GM23338 (cell line): ENCODE measurements around the gene BNC2. TPM values are rescaled to one million over a fixed set of nuclear protein-coding genes. Genes with fewer than 3 reads are reported as not detected.

Experiments
- ATAC-seq: fragments of 200-7000 bp; cut with Tn5 transposase; 3 replicates; pipeline ENCODE4 v1.9.1; 2020
- DNase-seq: peaks from one replicate; pipeline ENCODE4 v3.0.0-alpha.2; 2015; ENCODE audit warnings: low spot score
- H2AFZ ChIP-seq: fragments of 200-600 bp; sonication (generic); 2 replicates; pipeline ENCODE4 v1.8.0; 2016; ENCODE audit warnings: antibody characterized with exemption, mild to moderate bottlenecking, moderate library complexity
- H3F3A ChIP-seq: fragments of 200-600 bp; sonication (generic); replicated peaks from 2 replicates; pipeline ENCODE4 v1.8.0; 2017; ENCODE audit warnings: antibody characterized with exemption, mixed run types, low read depth
- H3K27ac ChIP-seq: fragments of 200-600 bp; sonication (generic); 2 replicates; pipeline ENCODE4 v1.6.1; 2016; ENCODE audit warnings: low read depth
- H3K27me3 ChIP-seq: fragments of 200-600 bp; sonication (generic); 2 replicates; pipeline ENCODE4 v1.8.0; 2016; ENCODE audit warnings: mild to moderate bottlenecking, mixed run types, moderate library complexity; ENCODE audit not compliant: insufficient read depth
- H3K36me3 ChIP-seq: fragments of 200-600 bp; sonication (generic); 2 replicates; pipeline ENCODE4 v1.8.0; 2016; ENCODE audit warnings: mild to moderate bottlenecking; ENCODE audit not compliant: insufficient read depth
- H3K4me1 ChIP-seq: fragments of 200-600 bp; sonication (generic); 2 replicates; pipeline ENCODE4 v1.8.0; 2016; ENCODE audit warnings: mild to moderate bottlenecking, moderate library complexity; ENCODE audit not compliant: insufficient read depth
- H3K4me2 ChIP-seq: fragments of 200-600 bp; sonication (generic); 2 replicates; pipeline ENCODE4 v1.7.1; 2017; ENCODE audit warnings: mixed run types
- H3K4me3 ChIP-seq: fragments of 200-600 bp; sonication (generic); 2 replicates; pipeline ENCODE4 v1.6.1; 2016; ENCODE audit warnings: mixed run types
- H3K79me2 ChIP-seq: fragments of 200-600 bp; sonication (generic); replicated peaks from 2 replicates; pipeline ENCODE4 v1.8.0; 2017; ENCODE audit warnings: mild to moderate bottlenecking; ENCODE audit not compliant: insufficient read depth
- H3K9me2 ChIP-seq: fragments of 200-600 bp; sonication (generic); 2 replicates; pipeline ENCODE4 v1.8.0; 2017; ENCODE audit not compliant: insufficient read depth
- H4K20me1 ChIP-seq: fragments of 200-600 bp; sonication (generic); replicated peaks from 2 replicates; pipeline ENCODE4 v1.8.0; 2017; ENCODE audit warnings: mild to moderate bottlenecking; ENCODE audit not compliant: insufficient read depth
- H3K27ac Mint-ChIP-seq: 2 replicates; pipeline ENCODE4 v1.8.0; 2020; ENCODE audit warnings: inconsistent platforms, mild to moderate bottlenecking, moderate library complexity, mixed read lengths
- H3K27me3 Mint-ChIP-seq: 3 replicates; pipeline ENCODE4 v1.8.0; 2022; ENCODE audit warnings: low read depth, mild to moderate bottlenecking, moderate library complexity, mixed read lengths, inconsistent platforms; ENCODE audit not compliant: insufficient read depth, poor library complexity
- H3K36me3 Mint-ChIP-seq: 3 replicates; pipeline ENCODE4 v1.8.0; 2021; ENCODE audit warnings: low read depth, mild to moderate bottlenecking, inconsistent platforms, moderate library complexity, mixed read lengths
- H3K4me1 Mint-ChIP-seq: 3 replicates; pipeline ENCODE4 v1.8.0; 2020; ENCODE audit warnings: mild to moderate bottlenecking, inconsistent platforms, mixed read lengths
- H3K4me3 Mint-ChIP-seq: 3 replicates; pipeline ENCODE4 v1.8.0; 2021; ENCODE audit warnings: moderate library complexity, mild to moderate bottlenecking, inconsistent platforms, mixed read lengths
- H3K9me3 Mint-ChIP-seq: 3 replicates; pipeline ENCODE4 v1.8.0; 2020; ENCODE audit warnings: moderate library complexity, mild to moderate bottlenecking, inconsistent platforms, mixed read lengths
- CREB1 ChIP-seq: fragments of 250-450 bp; sonication (Bioruptor Pico); IDR thresholded peaks from 2 replicates; pipeline ENCODE4 v1.5.0; 2020; ENCODE audit warnings: low read depth, mild to moderate bottlenecking, moderate library complexity
- CTCF ChIP-seq, 2 experiments: fragments of 200-600 bp in 1 of 2; sonication (generic) in 1 of 2; conservative IDR thresholded peaks; 2 replicates each; pipeline versions ENCODE4 v1.5.1 to v1.6.1; 2016 to 2017; ENCODE audit warnings: antibody characterized with exemption in 2 of 2, low read depth in 2 of 2, mild to moderate bottlenecking in 2 of 2, moderate library complexity in 1 of 2
- EZH2 ChIP-seq: fragments of 200-600 bp; sonication (generic); IDR thresholded peaks from one replicate; pipeline ENCODE4 v1.8.0; 2017; ENCODE audit warnings: antibody characterized with exemption, mild to moderate bottlenecking, low read depth; ENCODE audit not compliant: unreplicated experiment
- EZH2phosphoT487 ChIP-seq: fragments of 200-600 bp; sonication (generic); IDR thresholded peaks from one replicate; pipeline ENCODE4 v1.8.1; 2018; ENCODE audit warnings: antibody characterized with exemption; ENCODE audit not compliant: unreplicated experiment
- JUNB ChIP-seq: IDR thresholded peaks from one replicate; pipeline ENCODE4 v1.6.1; 2016; ENCODE audit warnings: antibody characterized with exemption; ENCODE audit not compliant: unreplicated experiment
- ZNF331 ChIP-seq: fragments of 250-450 bp; sonication (Bioruptor Pico); IDR thresholded peaks from 2 replicates; pipeline ENCODE4 v1.5.0; 2020; ENCODE audit warnings: low read depth, mild to moderate bottlenecking, moderate library complexity
- polyA plus RNA-seq: library from polyadenylated mRNA; unstranded; fragments of >200 nt; fragmentation: Nextera tagmentation; extraction: Ambion mirVana; gene quantifications from 2 replicates; pipeline ENCODE4 v1.2.1, GENCODE V29; 2016
- total RNA-seq: library from RNA; depleted of rRNA; stranded (reverse); fragments of >200 nt; shearing (Covaris generic); gene quantifications from 2 replicates; pipeline ENCODE4 v1.2.3, GENCODE V29; 2014
- TF ChIP-seq, protein P1 (sequence below): fragments of 250-450 bp; sonication (Bioruptor Pico); IDR thresholded peaks from 2 replicates; pipeline ENCODE4 v1.5.0; 2020; ENCODE audit warnings: mild to moderate bottlenecking, moderate library complexity

BNC2 gene
- total and polyA plus RNA-seq, 2 experiments from 2014 or later = 12.7 to 13.2 TPM

DNA sequence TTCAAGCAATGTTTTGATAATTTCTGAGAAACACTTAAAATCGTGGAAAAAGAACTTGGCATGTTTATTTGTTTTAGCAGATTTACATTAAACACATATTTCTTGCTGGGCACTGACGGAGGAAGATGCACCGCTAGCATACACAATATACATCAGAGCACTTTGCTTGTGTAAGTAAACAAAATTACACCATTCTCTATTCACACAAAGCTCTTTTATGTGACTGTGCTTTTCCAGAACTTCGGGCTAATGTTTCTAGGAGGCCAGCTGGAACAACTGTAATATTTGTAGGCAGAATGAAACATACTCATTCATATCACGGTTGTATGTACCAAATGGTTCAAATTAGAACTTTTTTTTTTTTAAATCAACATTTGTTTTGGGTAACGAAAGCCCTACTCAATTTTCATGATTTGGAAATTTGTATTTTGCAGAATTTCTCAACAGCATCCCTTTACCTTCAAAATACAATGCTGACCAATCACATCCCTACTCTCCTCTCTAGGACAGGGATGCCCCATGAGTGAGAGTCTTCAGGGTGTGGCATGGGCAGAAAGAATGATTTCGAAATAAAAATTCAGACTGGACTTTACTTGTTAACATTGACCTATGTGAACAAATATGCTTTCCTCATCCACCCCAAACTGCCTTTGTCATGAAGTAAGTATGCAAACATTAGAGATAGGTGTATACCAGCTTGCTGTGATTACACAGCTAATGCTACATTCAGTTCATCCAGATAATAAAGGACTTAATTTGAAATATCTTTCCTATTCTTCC lies 425.1 kb downstream of the BNC2 start:
- H3K4me3 Mint-ChIP-seq = no peak overlapping the region
- no peak for DNase-seq
- TF ChIP-seq CREB1 (CRISPR knock-in tag) = no peak
- no peak for TF ChIP-seq EZH2
- H3K27ac Mint-ChIP-seq = no peak overlapping the region
- H4K20me1 ChIP-seq = no peaks in the 10 kb centered on the region
- no peaks in the 10 kb centered on the region for H3K9me3 Mint-ChIP-seq
- no peaks in the 10 kb centered on the region for H3K36me3 ChIP-seq
- H3K4me2 ChIP-seq = no peak overlapping the region
- peaks cover 6% of the 10 kb centered on the region; the same call in 1 of the 2 replicates for H3K9me2 ChIP-seq
- H2AFZ ChIP-seq = no peak overlapping the region
- no peaks in the 10 kb centered on the region for H3K27me3 Mint-ChIP-seq
- H3K4me3 ChIP-seq = no peak overlapping the region
- ATAC-seq = no peak
- H3K4me1 ChIP-seq = peaks cover 29% of the 10 kb centered on the region
- peaks cover 34% of the 10 kb centered on the region for H3K4me1 Mint-ChIP-seq
- no peaks in the 10 kb centered on the region for H3K79me2 ChIP-seq
- no peak overlapping the region for H3K27ac ChIP-seq
- no peaks in the 10 kb centered on the region for H3K36me3 Mint-ChIP-seq
- H3K27me3 ChIP-seq = no peaks in the 10 kb centered on the region
- H3F3A ChIP-seq = no peaks in the 10 kb centered on the region

DNA sequence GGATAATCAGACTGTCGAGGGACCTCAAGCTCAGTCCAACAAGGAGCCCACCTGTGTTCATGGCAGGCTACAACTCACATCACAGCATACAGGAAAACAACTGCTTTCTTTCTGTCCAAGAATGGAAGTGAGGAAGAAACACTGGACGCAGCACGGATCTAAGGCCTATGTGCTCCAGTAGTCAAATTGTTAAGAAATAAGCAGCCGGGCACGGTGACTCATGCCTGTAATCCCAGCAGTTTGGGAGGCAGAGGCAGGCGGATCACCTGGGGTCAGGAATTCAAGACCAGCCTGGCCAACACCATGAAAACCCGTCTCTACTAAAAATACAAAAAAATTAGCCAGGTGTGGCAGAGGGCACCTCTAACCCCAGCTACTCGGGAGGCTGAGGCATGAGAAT lies 427.8 kb downstream of the BNC2 start:
- H3K4me2 ChIP-seq = no peak overlapping the region
- H3K27ac ChIP-seq = no peak overlapping the region
- H3K4me1 ChIP-seq = peaks cover 10% of the 10 kb centered on the region; the same call in 1 of the 2 replicates
- H3K36me3 ChIP-seq = no peaks in the 10 kb centered on the region
- Mint-ChIP-seq H3K27me3 (no peaks in the 10 kb centered on the region), H3K4me1 (peaks cover 17% of the 10 kb centered on the region), H3K9me3 (no peaks in the 10 kb centered on the region), H3K27ac (0 out of 2 replicates have a peak overlapping the region, but pooled peaks have one; percentile 57), H3K4me3 (no peak overlapping the region), H3K36me3 (no peaks in the 10 kb centered on the region; the same call in 2 of the 3 replicates)
- no peaks in the 10 kb centered on the region for H4K20me1 ChIP-seq
- H3K9me2 ChIP-seq = peaks cover 6% of the 10 kb centered on the region; the same call in 1 of the 2 replicates
- no peaks in the 10 kb centered on the region for H3K27me3 ChIP-seq
- no peaks in the 10 kb centered on the region for H3F3A ChIP-seq
- DNase-seq (peak; percentile 32), ATAC-seq (peak; percentile 77)
- no peaks in the 10 kb centered on the region for H3K79me2 ChIP-seq
- no peak for TF ChIP-seq EZH2
- TF ChIP-seq CTCF (conservative IDR thresholded peaks at IDR 0.05; ENCODE audit: low read depth in 2 of 2) = no peak
- TF ChIP-seq CREB1 (CRISPR knock-in tag) = no peak
- TF ChIP-seq JUNB = no peak
- no peak for TF ChIP-seq EZH2phosphoT487
- TF ChIP-seq, protein P1, sequence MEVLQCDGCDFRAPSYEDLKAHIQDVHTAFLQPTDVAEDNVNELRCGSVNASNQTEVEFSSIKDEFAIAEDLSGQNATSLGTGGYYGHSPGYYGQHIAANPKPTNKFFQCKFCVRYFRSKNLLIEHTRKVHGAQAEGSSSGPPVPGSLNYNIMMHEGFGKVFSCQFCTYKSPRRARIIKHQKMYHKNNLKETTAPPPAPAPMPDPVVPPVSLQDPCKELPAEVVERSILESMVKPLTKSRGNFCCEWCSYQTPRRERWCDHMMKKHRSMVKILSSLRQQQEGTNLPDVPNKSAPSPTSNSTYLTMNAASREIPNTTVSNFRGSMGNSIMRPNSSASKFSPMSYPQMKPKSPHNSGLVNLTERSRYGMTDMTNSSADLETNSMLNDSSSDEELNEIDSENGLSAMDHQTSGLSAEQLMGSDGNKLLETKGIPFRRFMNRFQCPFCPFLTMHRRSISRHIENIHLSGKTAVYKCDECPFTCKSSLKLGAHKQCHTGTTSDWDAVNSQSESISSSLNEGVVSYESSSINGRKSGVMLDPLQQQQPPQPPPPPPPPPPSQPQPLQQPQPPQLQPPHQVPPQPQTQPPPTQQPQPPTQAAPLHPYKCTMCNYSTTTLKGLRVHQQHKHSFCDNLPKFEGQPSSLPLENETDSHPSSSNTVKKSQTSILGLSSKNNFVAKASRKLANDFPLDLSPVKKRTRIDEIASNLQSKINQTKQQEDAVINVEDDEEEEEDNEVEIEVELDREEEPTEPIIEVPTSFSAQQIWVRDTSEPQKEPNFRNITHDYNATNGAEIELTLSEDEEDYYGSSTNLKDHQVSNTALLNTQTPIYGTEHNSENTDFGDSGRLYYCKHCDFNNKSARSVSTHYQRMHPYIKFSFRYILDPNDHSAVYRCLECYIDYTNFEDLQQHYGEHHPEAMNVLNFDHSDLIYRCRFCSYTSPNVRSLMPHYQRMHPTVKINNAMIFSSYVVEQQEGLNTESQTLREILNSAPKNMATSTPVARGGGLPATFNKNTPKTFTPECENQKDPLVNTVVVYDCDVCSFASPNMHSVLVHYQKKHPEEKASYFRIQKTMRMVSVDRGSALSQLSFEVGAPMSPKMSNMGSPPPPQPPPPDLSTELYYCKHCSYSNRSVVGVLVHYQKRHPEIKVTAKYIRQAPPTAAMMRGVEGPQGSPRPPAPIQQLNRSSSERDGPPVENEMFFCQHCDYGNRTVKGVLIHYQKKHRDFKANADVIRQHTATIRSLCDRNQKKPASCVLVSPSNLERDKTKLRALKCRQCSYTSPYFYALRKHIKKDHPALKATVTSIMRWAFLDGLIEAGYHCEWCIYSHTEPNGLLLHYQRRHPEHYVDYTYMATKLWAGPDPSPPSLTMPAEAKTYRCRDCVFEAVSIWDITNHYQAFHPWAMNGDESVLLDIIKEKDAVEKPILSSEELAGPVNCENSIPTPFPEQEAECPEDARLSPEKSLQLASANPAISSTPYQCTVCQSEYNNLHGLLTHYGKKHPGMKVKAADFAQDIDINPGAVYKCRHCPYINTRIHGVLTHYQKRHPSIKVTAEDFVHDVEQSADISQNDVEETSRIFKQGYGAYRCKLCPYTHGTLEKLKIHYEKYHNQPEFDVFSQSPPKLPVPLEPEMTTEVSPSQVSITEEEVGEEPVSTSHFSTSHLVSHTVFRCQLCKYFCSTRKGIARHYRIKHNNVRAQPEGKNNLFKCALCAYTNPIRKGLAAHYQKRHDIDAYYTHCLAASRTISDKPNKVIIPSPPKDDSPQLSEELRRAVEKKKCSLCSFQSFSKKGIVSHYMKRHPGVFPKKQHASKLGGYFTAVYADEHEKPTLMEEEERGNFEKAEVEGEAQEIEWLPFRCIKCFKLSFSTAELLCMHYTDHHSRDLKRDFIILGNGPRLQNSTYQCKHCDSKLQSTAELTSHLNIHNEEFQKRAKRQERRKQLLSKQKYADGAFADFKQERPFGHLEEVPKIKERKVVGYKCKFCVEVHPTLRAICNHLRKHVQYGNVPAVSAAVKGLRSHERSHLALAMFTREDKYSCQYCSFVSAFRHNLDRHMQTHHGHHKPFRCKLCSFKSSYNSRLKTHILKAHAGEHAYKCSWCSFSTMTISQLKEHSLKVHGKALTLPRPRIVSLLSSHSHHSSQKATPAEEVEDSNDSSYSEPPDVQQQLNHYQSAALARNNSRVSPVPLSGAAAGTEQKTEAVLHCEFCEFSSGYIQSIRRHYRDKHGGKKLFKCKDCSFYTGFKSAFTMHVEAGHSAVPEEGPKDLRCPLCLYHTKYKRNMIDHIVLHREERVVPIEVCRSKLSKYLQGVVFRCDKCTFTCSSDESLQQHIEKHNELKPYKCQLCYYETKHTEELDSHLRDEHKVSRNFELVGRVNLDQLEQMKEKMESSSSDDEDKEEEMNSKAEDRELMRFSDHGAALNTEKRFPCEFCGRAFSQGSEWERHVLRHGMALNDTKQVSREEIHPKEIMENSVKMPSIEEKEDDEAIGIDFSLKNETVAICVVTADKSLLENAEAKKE (CRISPR knock-in tag) = no peak
- no peak for TF ChIP-seq ZNF331 (CRISPR knock-in tag)
- H3K4me3 ChIP-seq = no peak overlapping the region
- H2AFZ ChIP-seq = no peak overlapping the region
